ENCODE data around the gene C11orf71.

The C11orf71 gene

GRCh38 chr11:114426280-114426679, 26.0 kb upstream of the C11orf71 start:
- DNase-seq (ENCODE audit: low spot score in 2 of 2): no peak
- Mint-ChIP-seq H3K36me3 (no peaks in the 10 kb centered on the region), H3K4me1 (no peaks in the 10 kb centered on the region), H3K27ac (no peak overlapping the region), H3K9me3 (peaks cover 3% of the 10 kb centered on the region), H3K4me3 (no peak overlapping the region)
- no peak for ATAC-seq

- Mint-ChIP-seq H3K27ac (no peak overlapping the region), H3K9me3 (no peaks in the 10 kb centered on the region), H3K4me3 (no peak overlapping the region), H3K4me1 (no peaks in the 10 kb centered on the region), H3K36me3 (peaks cover 12% of the 10 kb centered on the region)
- ATAC-seq: no peak
- no peak for DNase-seq (ENCODE audit: low spot score in 2 of 2)
These were observed 16.2 kb upstream of the C11orf71 start for GRCh38 chr11:114416441-114416961.

DNA sequence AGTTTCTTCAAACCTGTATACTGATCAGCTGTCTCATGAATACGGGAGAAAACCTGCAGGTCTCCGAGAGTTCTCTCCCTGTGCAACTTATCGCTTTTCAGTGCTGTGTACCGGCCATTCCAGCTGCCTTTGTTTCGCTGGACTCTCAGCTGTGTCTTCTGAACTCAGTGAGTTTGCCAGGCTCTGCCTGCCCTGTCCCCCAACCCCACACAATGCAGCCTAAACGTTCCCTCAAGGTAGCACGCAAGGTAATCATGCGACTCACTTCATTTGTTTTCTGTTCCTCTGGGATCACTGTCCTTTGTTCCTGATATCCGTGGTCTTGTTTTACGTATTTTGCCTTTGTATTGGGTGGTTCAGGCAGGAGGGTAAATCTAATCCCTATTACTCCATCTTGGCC, 13.6 kb upstream of the C11orf71 start:
- H3K4me1 Mint-ChIP-seq: no peaks in the 10 kb centered on the region
- H3K36me3 Mint-ChIP-seq: peaks cover 32% of the 10 kb centered on the region
- no peaks in the 10 kb centered on the region for H3K9me3 Mint-ChIP-seq
- H3K27ac Mint-ChIP-seq: no peak overlapping the region
- H3K4me3 Mint-ChIP-seq: no peak overlapping the region
- DNase-seq (ENCODE audit: low spot score in 2 of 2): no peak
- ATAC-seq: no peak

DNA sequence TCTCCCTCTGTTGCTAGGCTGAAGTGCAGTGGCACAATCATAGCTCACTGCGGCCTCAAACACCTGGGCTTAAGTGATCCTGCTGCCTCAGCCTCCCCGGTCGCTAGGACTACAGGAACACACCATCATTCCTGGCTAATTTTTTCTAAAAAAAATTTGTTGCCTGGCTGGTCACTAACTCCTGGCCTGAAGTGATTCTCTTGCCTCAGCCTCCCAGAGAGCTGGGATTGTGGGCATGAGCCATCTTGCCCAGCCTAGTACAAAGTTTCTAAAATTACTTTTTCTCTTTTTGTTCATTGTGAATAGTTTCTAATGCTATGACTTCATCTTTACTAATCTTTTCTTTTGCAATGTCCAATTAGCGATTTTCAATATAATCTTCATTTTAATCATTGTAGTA, 12.6 kb upstream of the C11orf71 start:
- no peak for DNase-seq (ENCODE audit: low spot score in 2 of 2)
- H3K4me1 Mint-ChIP-seq: no peaks in the 10 kb centered on the region
- H3K36me3 Mint-ChIP-seq: peaks cover 42% of the 10 kb centered on the region
- no peaks in the 10 kb centered on the region for H3K9me3 Mint-ChIP-seq
- H3K27ac Mint-ChIP-seq: no peak overlapping the region
- H3K4me3 Mint-ChIP-seq: no peak overlapping the region
- no peak for ATAC-seq

DNA sequence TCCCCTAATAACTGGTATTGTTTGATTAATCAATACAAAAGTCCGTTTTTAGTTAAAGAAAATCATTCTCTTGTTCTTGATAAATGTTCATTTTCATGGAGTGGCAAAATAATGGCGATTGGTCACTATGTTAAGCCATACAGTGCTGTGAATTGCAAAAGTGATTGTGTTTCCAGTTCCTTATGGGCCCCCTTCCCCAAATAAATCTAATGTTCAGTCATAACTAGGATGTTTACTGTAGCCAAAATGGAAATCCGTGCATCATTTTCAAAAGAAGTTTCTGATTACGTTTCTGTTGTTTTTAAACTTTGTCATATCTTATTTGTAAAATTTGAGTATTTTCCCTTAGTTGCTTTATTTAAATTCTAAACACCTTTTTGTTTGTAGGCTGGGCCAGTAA, 1.0 kb upstream of the C11orf71 start:
- no peaks in the 10 kb centered on the region for H3K9me3 Mint-ChIP-seq
- DNase-seq (ENCODE audit: low spot score in 2 of 2) (no peak), ATAC-seq (no peak)
- peak overlapping the region; percentile 99 for H3K27ac Mint-ChIP-seq
- H3K4me1 Mint-ChIP-seq: peaks cover 34% of the 10 kb centered on the region
- H3K4me3 Mint-ChIP-seq: peak overlapping the region; percentile 92
- peaks cover 62% of the 10 kb centered on the region for H3K36me3 Mint-ChIP-seq

GRCh38 chr11:114400915-114401223, 558 bp upstream of the C11orf71 start:
- DNase-seq (ENCODE audit: low spot score in 2 of 2): no peak
- Mint-ChIP-seq H3K27ac (peak overlapping the region; percentile 99), H3K9me3 (no peaks in the 10 kb centered on the region), H3K4me1 (peaks cover 34% of the 10 kb centered on the region), H3K4me3 (peak overlapping the region; percentile 92), H3K36me3 (peaks cover 58% of the 10 kb centered on the region)
- no peak for ATAC-seq

DNA sequence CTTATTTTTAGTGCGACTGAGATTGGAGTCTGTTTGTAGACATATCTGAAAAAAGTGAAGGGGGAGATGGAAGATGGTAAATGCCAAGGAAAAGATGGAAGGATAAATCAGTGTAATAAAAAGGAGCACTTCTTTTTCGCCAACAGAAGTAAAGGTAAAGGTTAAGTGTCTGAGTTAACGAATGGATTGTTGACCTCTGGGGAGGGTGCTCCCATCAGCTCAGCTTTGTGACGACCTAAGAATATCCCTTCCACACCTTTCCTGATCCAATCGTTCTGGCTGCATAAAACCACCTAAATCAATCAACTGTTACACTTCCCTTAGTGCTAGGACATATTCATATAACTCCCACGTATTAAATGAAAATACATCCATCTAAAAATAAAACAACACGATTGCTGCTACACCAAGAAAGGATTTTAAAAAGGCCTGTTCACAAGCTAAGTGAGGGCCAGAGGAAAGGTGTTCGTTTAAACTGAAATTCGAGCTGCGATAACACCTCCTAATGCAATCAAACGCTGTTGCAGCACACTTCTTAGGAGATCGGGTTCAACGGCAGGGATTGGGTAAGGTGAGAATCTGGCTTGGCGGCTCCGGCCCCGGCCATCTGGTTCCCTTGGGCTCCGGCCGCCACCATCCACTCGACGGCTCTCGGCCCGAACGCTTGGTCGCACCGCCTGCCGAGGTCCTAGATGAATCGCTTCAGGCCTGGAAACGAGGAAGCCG, 658 bp downstream of the C11orf71 start:
- ATAC-seq (peak; percentile 29), DNase-seq (ENCODE audit: low spot score in 2 of 2) (no peak)
- H3K9me3 Mint-ChIP-seq: no peaks in the 10 kb centered on the region
- peaks cover 34% of the 10 kb centered on the region for H3K4me1 Mint-ChIP-seq
- H3K36me3 Mint-ChIP-seq: peaks cover 45% of the 10 kb centered on the region
- peak overlapping the region; percentile 99 for H3K27ac Mint-ChIP-seq
- peak overlapping the region; percentile 92 for H3K4me3 Mint-ChIP-seq

- ATAC-seq (no peak), DNase-seq (ENCODE audit: low spot score in 2 of 2) (no peak)
- Mint-ChIP-seq H3K4me3 (peak overlapping the region; percentile 92), H3K4me1 (peaks cover 26% of the 10 kb centered on the region), H3K27ac (peak overlapping the region; percentile 99), H3K9me3 (no peaks in the 10 kb centered on the region), H3K36me3 (peaks cover 33% of the 10 kb centered on the region)
These were observed 1.9 kb downstream of the C11orf71 start for GRCh38 chr11:114398303-114398920.

DNA sequence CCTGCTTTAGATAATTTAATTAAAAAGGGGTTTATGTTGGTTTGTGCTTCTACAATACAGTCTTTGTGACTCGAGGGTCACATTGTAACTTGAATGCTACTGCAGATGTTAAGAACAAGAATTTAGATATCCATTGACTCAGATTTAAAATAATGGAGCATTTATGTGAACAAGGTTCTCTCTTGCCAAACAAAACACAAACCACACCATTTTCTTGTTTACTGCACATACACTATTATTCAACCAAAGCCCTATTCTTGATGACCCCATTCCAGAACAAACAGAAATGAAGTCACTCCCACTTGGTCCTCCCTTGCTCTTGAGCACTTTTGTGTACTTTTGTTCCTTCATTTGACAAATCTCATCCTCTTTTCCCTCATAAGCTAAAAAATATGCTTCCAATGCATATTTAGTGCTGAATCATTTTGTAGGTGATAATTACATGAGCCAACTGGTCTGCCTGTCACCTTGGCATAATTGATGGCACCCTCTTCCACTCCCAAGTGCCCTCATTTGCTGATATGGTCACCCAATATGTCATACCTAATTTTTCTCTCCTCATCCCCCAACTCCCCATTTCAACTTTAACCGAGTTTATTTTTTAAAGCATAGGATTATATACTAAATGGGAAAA, 2.8 kb downstream of the C11orf71 start:
- DNase-seq (ENCODE audit: low spot score in 2 of 2): no peak
- no peak overlapping the region for H3K4me3 Mint-ChIP-seq
- peaks cover 24% of the 10 kb centered on the region for H3K36me3 Mint-ChIP-seq
- no peaks in the 10 kb centered on the region for H3K9me3 Mint-ChIP-seq
- H3K4me1 Mint-ChIP-seq: peaks cover 19% of the 10 kb centered on the region
- H3K27ac Mint-ChIP-seq: no peak overlapping the region
- no peak for ATAC-seq

DNA sequence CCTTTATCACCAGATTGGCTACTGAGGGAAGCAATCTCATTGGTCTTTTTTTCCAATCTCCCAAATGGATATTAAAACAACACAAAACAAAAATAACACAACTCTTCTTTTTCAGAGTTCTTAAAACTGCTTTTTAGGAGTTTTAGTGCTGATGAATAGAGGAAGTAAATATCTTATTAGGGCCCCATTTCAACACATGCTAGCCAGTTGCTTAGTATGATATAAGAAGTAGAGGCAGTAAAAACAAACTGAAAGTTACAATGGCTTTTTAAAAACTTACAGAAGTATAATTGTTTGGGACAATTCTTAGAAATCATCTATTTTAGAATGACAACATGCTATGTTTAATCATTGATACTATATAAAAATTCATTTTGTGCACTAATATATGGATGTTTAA, 3.4 kb downstream of the C11orf71 start:
- Mint-ChIP-seq H3K9me3 (no peaks in the 10 kb centered on the region), H3K27ac (no peak overlapping the region), H3K36me3 (peaks cover 18% of the 10 kb centered on the region), H3K4me1 (peaks cover 19% of the 10 kb centered on the region), H3K4me3 (no peak overlapping the region)
- no peak for DNase-seq (ENCODE audit: low spot score in 2 of 2)
- ATAC-seq: no peak

- H3K4me1 Mint-ChIP-seq: peaks cover 19% of the 10 kb centered on the region
- no peak for ATAC-seq
- no peak for DNase-seq (ENCODE audit: low spot score in 2 of 2)
- H3K4me3 Mint-ChIP-seq: no peak overlapping the region
- H3K27ac Mint-ChIP-seq: no peak overlapping the region
- H3K36me3 Mint-ChIP-seq: peaks cover 9% of the 10 kb centered on the region
- no peaks in the 10 kb centered on the region for H3K9me3 Mint-ChIP-seq
These were observed 4.6 kb downstream of the C11orf71 start for GRCh38 chr11:114395736-114396135.

- Mint-ChIP-seq H3K9me3 (no peaks in the 10 kb centered on the region), H3K27ac (no peak overlapping the region), H3K4me1 (peaks cover 5% of the 10 kb centered on the region), H3K4me3 (no peak overlapping the region), H3K36me3 (no peaks in the 10 kb centered on the region)
- no peak for ATAC-seq
- DNase-seq (ENCODE audit: low spot score in 2 of 2): no peak
These were observed 7.3 kb downstream of the C11orf71 start for GRCh38 chr11:114392735-114393667.

DNA sequence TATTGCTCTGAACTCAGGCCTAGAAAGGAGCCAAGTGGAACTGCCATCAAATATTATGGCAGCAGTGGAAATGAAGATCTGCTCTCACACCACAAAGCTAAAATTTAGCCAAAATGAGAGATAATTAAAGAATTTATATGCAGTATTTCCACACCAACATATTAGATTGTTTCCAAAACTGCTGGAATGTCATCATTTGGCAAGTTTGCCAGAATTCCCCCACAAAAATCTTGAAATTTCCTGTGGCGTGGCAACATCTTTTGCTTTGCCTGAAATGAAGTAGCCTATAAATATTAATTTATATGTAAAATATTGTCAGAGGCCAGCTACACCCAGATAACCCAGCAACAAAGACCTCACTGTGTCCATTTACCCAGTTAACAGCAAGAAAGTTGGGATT, 13.8 kb downstream of the C11orf71 start:
- H3K4me1 Mint-ChIP-seq: no peaks in the 10 kb centered on the region
- no peak for DNase-seq (ENCODE audit: low spot score in 2 of 2)
- H3K9me3 Mint-ChIP-seq: no peaks in the 10 kb centered on the region
- no peak overlapping the region for H3K27ac Mint-ChIP-seq
- no peak for ATAC-seq
- no peaks in the 10 kb centered on the region for H3K36me3 Mint-ChIP-seq
- no peak overlapping the region for H3K4me3 Mint-ChIP-seq

DNA sequence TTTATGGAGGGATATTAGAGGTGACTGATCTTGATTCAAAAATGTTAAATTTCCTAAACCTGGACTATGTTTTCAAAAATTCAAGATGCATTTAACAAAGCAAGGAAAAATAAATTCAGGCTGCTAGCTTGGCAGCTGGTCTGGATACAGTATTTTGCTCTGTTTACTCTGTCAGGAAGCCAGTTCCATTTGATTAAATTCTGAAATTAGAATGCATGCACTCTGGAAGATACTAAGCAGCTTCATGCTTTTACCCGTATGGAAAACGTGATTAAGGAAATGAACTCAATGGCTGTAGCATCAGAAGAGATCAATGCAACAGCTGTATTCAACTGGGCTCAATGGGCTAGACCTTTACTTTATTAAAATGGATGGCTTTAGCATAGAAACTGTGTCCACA, 14.2 kb downstream of the C11orf71 start:
- Mint-ChIP-seq H3K36me3 (no peaks in the 10 kb centered on the region), H3K4me1 (no peaks in the 10 kb centered on the region), H3K27ac (no peak overlapping the region), H3K4me3 (no peak overlapping the region), H3K9me3 (no peaks in the 10 kb centered on the region)
- DNase-seq (ENCODE audit: low spot score in 2 of 2): no peak
- no peak for ATAC-seq

GRCh38 chr11:114384487-114384886, 15.8 kb downstream of the C11orf71 start:
- H3K4me3 Mint-ChIP-seq: no peak overlapping the region
- DNase-seq (ENCODE audit: low spot score in 2 of 2): no peak
- H3K9me3 Mint-ChIP-seq: no peaks in the 10 kb centered on the region
- ATAC-seq: peak; percentile 79
- no peaks in the 10 kb centered on the region for H3K4me1 Mint-ChIP-seq
- H3K27ac Mint-ChIP-seq: no peak overlapping the region
- no peaks in the 10 kb centered on the region for H3K36me3 Mint-ChIP-seq
